ENCODE measurements around the gene GJB5.

GRCh38 chr1:34758751-34759150 is 3.9 kb downstream of the GJB5 start:
- TF ChIP-seq, protein P1, sequence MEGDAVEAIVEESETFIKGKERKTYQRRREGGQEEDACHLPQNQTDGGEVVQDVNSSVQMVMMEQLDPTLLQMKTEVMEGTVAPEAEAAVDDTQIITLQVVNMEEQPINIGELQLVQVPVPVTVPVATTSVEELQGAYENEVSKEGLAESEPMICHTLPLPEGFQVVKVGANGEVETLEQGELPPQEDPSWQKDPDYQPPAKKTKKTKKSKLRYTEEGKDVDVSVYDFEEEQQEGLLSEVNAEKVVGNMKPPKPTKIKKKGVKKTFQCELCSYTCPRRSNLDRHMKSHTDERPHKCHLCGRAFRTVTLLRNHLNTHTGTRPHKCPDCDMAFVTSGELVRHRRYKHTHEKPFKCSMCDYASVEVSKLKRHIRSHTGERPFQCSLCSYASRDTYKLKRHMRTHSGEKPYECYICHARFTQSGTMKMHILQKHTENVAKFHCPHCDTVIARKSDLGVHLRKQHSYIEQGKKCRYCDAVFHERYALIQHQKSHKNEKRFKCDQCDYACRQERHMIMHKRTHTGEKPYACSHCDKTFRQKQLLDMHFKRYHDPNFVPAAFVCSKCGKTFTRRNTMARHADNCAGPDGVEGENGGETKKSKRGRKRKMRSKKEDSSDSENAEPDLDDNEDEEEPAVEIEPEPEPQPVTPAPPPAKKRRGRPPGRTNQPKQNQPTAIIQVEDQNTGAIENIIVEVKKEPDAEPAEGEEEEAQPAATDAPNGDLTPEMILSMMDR (IDR thresholded peaks at IDR 0.05), result no peak
- no peak for TF ChIP-seq EZH2 (IDR thresholded peaks at IDR 0.05; ENCODE audit: borderline replicate concordance, insufficient read depth, low read depth, low read length, poor library complexity, severe bottlenecking)

All from B cell (primary cell).